Measurements from ENCODE around the gene CREB3L1. TPM values are rescaled to one million over a fixed set of nuclear protein-coding genes. Genes with fewer than 3 reads are reported as not detected.

CREB3L1 gene
- total RNA-seq, 2 donors from 2014 or later = 0.14 to 0.61 TPM

- ATAC-seq = no peak
- no peaks in the 10 kb centered on the region for H3K36me3 Mint-ChIP-seq
- no peaks in the 10 kb centered on the region for H3K9me3 Mint-ChIP-seq
- DNase-seq (ENCODE audit: low spot score in 2 of 2) = no peak
- H3K27ac Mint-ChIP-seq = no peak overlapping the region
Observed at GRCh38 chr11:46285173-46285572, 7.7 kb downstream of the CREB3L1 start.

GRCh38 chr11:46285594-46286033 is 8.2 kb downstream of the CREB3L1 start:
- H3K27ac Mint-ChIP-seq = no peak overlapping the region
- H3K36me3 Mint-ChIP-seq = no peaks in the 10 kb centered on the region
- H3K9me3 Mint-ChIP-seq = no peaks in the 10 kb centered on the region
- ATAC-seq = no peak
- no peak for DNase-seq (ENCODE audit: low spot score in 2 of 2)

GRCh38 chr11:46286789-46287188 is 9.3 kb downstream of the CREB3L1 start:
- Mint-ChIP-seq H3K27ac (no peak overlapping the region), H3K36me3 (no peaks in the 10 kb centered on the region), H3K9me3 (no peaks in the 10 kb centered on the region)
- ATAC-seq (no peak), DNase-seq (ENCODE audit: low spot score in 2 of 2) (no peak)

- Mint-ChIP-seq H3K36me3 (no peaks in the 10 kb centered on the region), H3K9me3 (no peaks in the 10 kb centered on the region), H3K27ac (no peak overlapping the region)
- no peak for DNase-seq (ENCODE audit: low spot score in 2 of 2)
- ATAC-seq = no peak
Observed at GRCh38 chr11:46288451-46288850, 11.0 kb downstream of the CREB3L1 start.

- ATAC-seq = no peak
- H3K27ac Mint-ChIP-seq = no peak overlapping the region
- H3K9me3 Mint-ChIP-seq = no peaks in the 10 kb centered on the region
Observed at GRCh38 chr11:46290011-46290410, 12.5 kb downstream of the CREB3L1 start.

GRCh38 chr11:46290598-46291309 is 13.3 kb downstream of the CREB3L1 start:
- Mint-ChIP-seq H3K36me3 (no peaks in the 10 kb centered on the region), H3K9me3 (no peaks in the 10 kb centered on the region)

More at GRCh38 chr11:46290011-46290410, 12.5 kb downstream of the CREB3L1 start:
- no peak for DNase-seq (ENCODE audit: low spot score in 2 of 2)
- H3K36me3 Mint-ChIP-seq = no peaks in the 10 kb centered on the region

GRCh38 chr11:46291441-46292150 is 14.1 kb downstream of the CREB3L1 start:
- no peak overlapping the region for H3K27ac Mint-ChIP-seq
- ATAC-seq = no peak
- H3K36me3 Mint-ChIP-seq = no peaks in the 10 kb centered on the region
- H3K9me3 Mint-ChIP-seq = no peaks in the 10 kb centered on the region
- no peak for DNase-seq (ENCODE audit: low spot score in 2 of 2)

More at GRCh38 chr11:46290598-46291309, 13.3 kb downstream of the CREB3L1 start:
- DNase-seq (ENCODE audit: low spot score in 2 of 2) (no peak), ATAC-seq (no peak)
- no peak overlapping the region for H3K27ac Mint-ChIP-seq

- DNase-seq (ENCODE audit: low spot score in 2 of 2) (no peak), ATAC-seq (no peak)
- H3K27ac Mint-ChIP-seq = no peak overlapping the region
- no peaks in the 10 kb centered on the region for H3K36me3 Mint-ChIP-seq
- H3K9me3 Mint-ChIP-seq = no peaks in the 10 kb centered on the region
Observed at GRCh38 chr11:46293066-46293465, 15.6 kb downstream of the CREB3L1 start.

- peak in 1 of 2 donors; percentile 16 for ATAC-seq
- Mint-ChIP-seq H3K9me3 (no peaks in the 10 kb centered on the region), H3K27ac (no peak overlapping the region), H3K36me3 (no peaks in the 10 kb centered on the region)
- DNase-seq (ENCODE audit: low spot score in 2 of 2) = no peak
Observed at GRCh38 chr11:46293641-46294103, 16.2 kb downstream of the CREB3L1 start.

- no peaks in the 10 kb centered on the region for H3K9me3 Mint-ChIP-seq
- H3K36me3 Mint-ChIP-seq = no peaks in the 10 kb centered on the region
- ATAC-seq = peak in 1 of 2 donors; percentile 9
- H3K27ac Mint-ChIP-seq = no peak overlapping the region
- no peak for DNase-seq (ENCODE audit: low spot score in 2 of 2)
Observed at GRCh38 chr11:46294365-46295309, 17.2 kb downstream of the CREB3L1 start.

- DNase-seq (ENCODE audit: low spot score in 2 of 2) (peak; percentile 71 to 78), ATAC-seq (peak; percentile 93 to 98)
- Mint-ChIP-seq H3K27ac (no peak overlapping the region), H3K9me3 (no peaks in the 10 kb centered on the region), H3K36me3 (no peaks in the 10 kb centered on the region)
Observed at GRCh38 chr11:46295312-46296058, 18.0 kb downstream of the CREB3L1 start.

- DNase-seq (ENCODE audit: low spot score in 2 of 2) (no peak), ATAC-seq (no peak)
- Mint-ChIP-seq H3K9me3 (no peaks in the 10 kb centered on the region), H3K27ac (no peak overlapping the region), H3K36me3 (no peaks in the 10 kb centered on the region)
Observed at GRCh38 chr11:46296059-46296527, 18.6 kb downstream of the CREB3L1 start.

GRCh38 chr11:46296528-46297448 is 19.3 kb downstream of the CREB3L1 start:
- H3K9me3 Mint-ChIP-seq = no peaks in the 10 kb centered on the region
- ATAC-seq (no peak), DNase-seq (ENCODE audit: low spot score in 2 of 2) (no peak)
- no peaks in the 10 kb centered on the region for H3K36me3 Mint-ChIP-seq
- no peak overlapping the region for H3K27ac Mint-ChIP-seq

- DNase-seq (ENCODE audit: low spot score in 2 of 2) (no peak), ATAC-seq (no peak)
- H3K27ac Mint-ChIP-seq = no peak overlapping the region
- H3K36me3 Mint-ChIP-seq = no peaks in the 10 kb centered on the region
- H3K9me3 Mint-ChIP-seq = no peaks in the 10 kb centered on the region
Observed at GRCh38 chr11:46298699-46299433, 21.4 kb downstream of the CREB3L1 start.

Measured in activated naive CD4-positive, alpha-beta T cell treated with anti-CD3 and anti-CD28 coated beads, Interleukin-2, amount 50 U/mL, for 72 hours (primary cell).